Mammary epithelial cell (primary cell): ENCODE results near the gene DUSP6.

Experiments used
- EZH2 ChIP-seq: IDR thresholded peaks from 2 replicates; pipeline ENCODE4 v1.6.1; 2012; ENCODE audit warnings: low read length, inconsistent platforms, borderline replicate concordance
- TF ChIP-seq, protein P1 (sequence below), 2 donors: IDR thresholded peaks in 1 of 2; conservative IDR thresholded peaks in 1 of 2; 2 replicates each; pipeline ENCODE4 v1.5.1; 2011 to 2012; ENCODE audit warnings: inconsistent platforms in 2 of 2, low read length in 2 of 2, mild to moderate bottlenecking in 2 of 2, control low read depth in 1 of 2, low read depth in 1 of 2; ENCODE audit not compliant: insufficient read depth in 1 of 2; ENCODE audit errors: extremely low read depth in 1 of 2

DNA sequence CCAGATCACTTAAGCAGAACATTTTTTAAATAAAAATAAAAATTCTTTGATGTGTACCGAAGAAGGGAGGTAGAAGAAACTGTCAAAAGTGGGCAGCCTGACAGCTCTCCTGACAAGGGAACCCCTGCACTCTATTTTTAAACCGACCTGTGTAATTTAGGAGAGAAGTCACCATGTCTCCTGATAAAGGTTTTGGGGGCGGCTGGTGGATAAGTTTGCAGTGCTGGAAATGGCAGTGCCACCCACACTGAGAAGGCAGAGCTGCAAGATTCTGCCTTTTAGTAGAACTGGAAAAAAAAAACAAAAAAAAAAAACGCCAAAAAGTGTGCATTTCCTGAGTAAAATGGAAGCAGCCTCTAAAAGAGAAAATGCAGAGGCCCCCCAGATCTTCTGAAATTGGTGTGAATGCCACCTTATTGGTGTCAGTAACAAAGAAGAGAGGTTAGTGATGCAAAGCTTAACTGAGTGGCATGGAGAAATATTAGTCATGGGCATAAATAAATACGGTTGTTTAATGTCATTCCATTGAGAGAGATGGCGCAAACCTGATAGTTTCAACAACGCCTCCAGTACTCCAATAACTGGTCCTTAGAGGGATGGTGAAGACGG lies 24.7 kb downstream of the DUSP6 start:
- TF ChIP-seq, protein P1, sequence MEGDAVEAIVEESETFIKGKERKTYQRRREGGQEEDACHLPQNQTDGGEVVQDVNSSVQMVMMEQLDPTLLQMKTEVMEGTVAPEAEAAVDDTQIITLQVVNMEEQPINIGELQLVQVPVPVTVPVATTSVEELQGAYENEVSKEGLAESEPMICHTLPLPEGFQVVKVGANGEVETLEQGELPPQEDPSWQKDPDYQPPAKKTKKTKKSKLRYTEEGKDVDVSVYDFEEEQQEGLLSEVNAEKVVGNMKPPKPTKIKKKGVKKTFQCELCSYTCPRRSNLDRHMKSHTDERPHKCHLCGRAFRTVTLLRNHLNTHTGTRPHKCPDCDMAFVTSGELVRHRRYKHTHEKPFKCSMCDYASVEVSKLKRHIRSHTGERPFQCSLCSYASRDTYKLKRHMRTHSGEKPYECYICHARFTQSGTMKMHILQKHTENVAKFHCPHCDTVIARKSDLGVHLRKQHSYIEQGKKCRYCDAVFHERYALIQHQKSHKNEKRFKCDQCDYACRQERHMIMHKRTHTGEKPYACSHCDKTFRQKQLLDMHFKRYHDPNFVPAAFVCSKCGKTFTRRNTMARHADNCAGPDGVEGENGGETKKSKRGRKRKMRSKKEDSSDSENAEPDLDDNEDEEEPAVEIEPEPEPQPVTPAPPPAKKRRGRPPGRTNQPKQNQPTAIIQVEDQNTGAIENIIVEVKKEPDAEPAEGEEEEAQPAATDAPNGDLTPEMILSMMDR (conservative IDR thresholded peaks at IDR 0.05 in 1 of 2, IDR thresholded peaks at IDR 0.05 in 1 of 2; ENCODE audit: extremely low read depth in 1 of 2, insufficient read depth in 1 of 2, low read depth in 1 of 2, low read length in 2 of 2) = no peak
- TF ChIP-seq EZH2 = no peak
